HEK293 (cell line): ENCODE results near the gene MED19.

Experiments
- CTCF ChIA-PET: fragments of 350-600 bp; formaldehyde crosslinking; extraction: SDS; loops from one replicate; lab custom pipeline; 2021; ENCODE audit warnings: antibody characterized with exemption; lab: Yijun Ruan, JAX
- POLR2A ChIA-PET: fragments of 300-600 bp; formaldehyde crosslinking; extraction: SDS; loops from one replicate; lab custom pipeline; 2020; ENCODE audit warnings: antibody characterized with exemption, inconsistent platforms; lab: Yijun Ruan, JAX
- H3K27ac ChIP-seq: fragments of 200-500 bp; sonication (Bioruptor generic); 2 replicates; pipeline ENCODE4 v1.5.1; 2014; ENCODE audit warnings: low read depth, low read length, control low read depth, inconsistent platforms; ENCODE audit errors: extremely low read depth
- H3K36me3 ChIP-seq, 2 experiments: fragments of 200-500 bp in 1 of 2; sonication (Bioruptor generic) in 1 of 2; 1 replicate in 1 of 2; 2 replicates in 1 of 2; pipeline ENCODE4 v1.5.1; 2014 to 2017; ENCODE audit warnings: inconsistent platforms in 2 of 2, low read length in 2 of 2; ENCODE audit not compliant: control insufficient read depth in 2 of 2, insufficient read depth in 1 of 2
- H3K4me1 ChIP-seq: fragments of 200-500 bp; sonication (Bioruptor generic); 2 replicates; pipeline ENCODE4 v1.5.1; 2014; ENCODE audit warnings: mild to moderate bottlenecking, low read length, inconsistent platforms; ENCODE audit not compliant: control insufficient read depth, insufficient read depth
- H3K4me3 ChIP-seq: 2 replicates; pipeline ENCODE4 v1.5.1; 2011; ENCODE audit warnings: low read depth, mild to moderate bottlenecking, control low read depth, low read length, moderate library complexity
- H3K9me3 ChIP-seq: fragments of 200-500 bp; sonication (Bioruptor generic); 2 replicates; pipeline ENCODE4 v1.5.1; 2014; ENCODE audit warnings: low read depth, low read length, inconsistent platforms; ENCODE audit not compliant: control insufficient read depth, insufficient read depth
- EGR2 ChIP-seq: fragments of 450-650 bp; formaldehyde crosslinking; IDR thresholded peaks from 2 replicates; pipeline ENCODE4 v1.5.1; 2016; ENCODE audit warnings: low read depth, missing biosample characterization, missing genetic modification characterization
- GLIS1 ChIP-seq: fragments of 450-650 bp; formaldehyde crosslinking; IDR thresholded peaks from 2 replicates; pipeline ENCODE4 v1.5.1; 2016; ENCODE audit warnings: missing biosample characterization, missing genetic modification characterization
- GLIS2 ChIP-seq: fragments of 450-650 bp; formaldehyde crosslinking; IDR thresholded peaks from 2 replicates; pipeline ENCODE4 v1.5.1; 2016; ENCODE audit warnings: missing biosample characterization, missing genetic modification characterization
- KLF1 ChIP-seq: fragments of 450-650 bp; formaldehyde crosslinking; IDR thresholded peaks from 2 replicates; pipeline ENCODE4 v1.5.1; 2016; ENCODE audit warnings: missing biosample characterization, missing genetic modification characterization
- KLF16 ChIP-seq: fragments of 450-650 bp; formaldehyde crosslinking; IDR thresholded peaks from 2 replicates; pipeline ENCODE4 v1.5.1; 2017; ENCODE audit warnings: missing biosample characterization, missing genetic modification characterization
- KLF8 ChIP-seq: fragments of 450-650 bp; formaldehyde crosslinking; IDR thresholded peaks from 2 replicates; pipeline ENCODE4 v1.5.1; 2016; ENCODE audit warnings: missing biosample characterization, missing genetic modification characterization
- KLF9 ChIP-seq: fragments of 450-650 bp; formaldehyde crosslinking; IDR thresholded peaks from 2 replicates; pipeline ENCODE4 v1.5.1; 2016; ENCODE audit warnings: missing biosample characterization, missing genetic modification characterization, low read depth
- SP7 ChIP-seq: fragments of 450-650 bp; formaldehyde crosslinking; IDR thresholded peaks from 2 replicates; pipeline ENCODE4 v1.5.1; 2016; ENCODE audit warnings: missing biosample characterization, missing genetic modification characterization
- YY1 ChIP-seq: fragments of 450-650 bp; formaldehyde crosslinking; IDR thresholded peaks from 2 replicates; pipeline ENCODE4 v1.5.1; 2018; ENCODE audit warnings: missing biosample characterization, missing genetic modification characterization
- ZBTB48 ChIP-seq: fragments of 450-650 bp; formaldehyde crosslinking; IDR thresholded peaks from 2 replicates; pipeline ENCODE4 v1.5.1; 2016; ENCODE audit warnings: missing biosample characterization, missing genetic modification characterization
- ZBTB7A ChIP-seq: fragments of 450-650 bp; formaldehyde crosslinking; IDR thresholded peaks from 2 replicates; pipeline ENCODE4 v1.5.1; 2016; ENCODE audit warnings: low read depth, missing biosample characterization, missing genetic modification characterization
- ZFHX2 ChIP-seq: fragments of 450-650 bp; formaldehyde crosslinking; conservative IDR thresholded peaks from 2 replicates; pipeline ENCODE4 v1.5.1; 2016; ENCODE audit warnings: missing biosample characterization, missing genetic modification characterization
- ZFP69B ChIP-seq: fragments of 450-650 bp; formaldehyde crosslinking; IDR thresholded peaks from 2 replicates; pipeline ENCODE4 v1.5.1; 2016; ENCODE audit warnings: missing biosample characterization, missing genetic modification characterization
- ZNF37A ChIP-seq: fragments of 450-650 bp; IDR thresholded peaks from 2 replicates; pipeline ENCODE4 v1.5.1; 2018; ENCODE audit warnings: missing biosample characterization, missing genetic modification characterization
- ZNF423 ChIP-seq: fragments of 450-650 bp; formaldehyde crosslinking; IDR thresholded peaks from 2 replicates; pipeline ENCODE4 v1.5.1; 2016; ENCODE audit warnings: missing biosample characterization, missing genetic modification characterization
- ZNF48 ChIP-seq: fragments of 450-650 bp; formaldehyde crosslinking; IDR thresholded peaks from 2 replicates; pipeline ENCODE4 v1.5.1; 2016; ENCODE audit warnings: missing biosample characterization, missing genetic modification characterization
- ZNF501 ChIP-seq: fragments of 450-650 bp; formaldehyde crosslinking; IDR thresholded peaks from 2 replicates; pipeline ENCODE4 v1.5.1; 2016; ENCODE audit warnings: missing biosample characterization, missing genetic modification characterization
- ZNF529 ChIP-seq: fragments of 450-650 bp; formaldehyde crosslinking; IDR thresholded peaks from 2 replicates; pipeline ENCODE4 v1.5.1; 2017; ENCODE audit warnings: missing genetic modification characterization, missing biosample characterization; ENCODE audit not compliant: insufficient replicate concordance
- ZNF660 ChIP-seq: fragments of 450-650 bp; IDR thresholded peaks from 2 replicates; pipeline ENCODE4 v1.5.1; 2018; ENCODE audit warnings: missing biosample characterization, mild to moderate bottlenecking, missing genetic modification characterization
- ZNF76 ChIP-seq: fragments of 450-650 bp; formaldehyde crosslinking; IDR thresholded peaks from 2 replicates; pipeline ENCODE4; 2016; ENCODE audit warnings: low read depth, missing biosample characterization, missing genetic modification characterization, borderline replicate concordance
- ZNF791 ChIP-seq: fragments of 450-650 bp; formaldehyde crosslinking; IDR thresholded peaks from 2 replicates; pipeline ENCODE4 v1.5.1; 2016; ENCODE audit warnings: missing biosample characterization, missing genetic modification characterization
- ZSCAN30 ChIP-seq: fragments of 450-650 bp; IDR thresholded peaks from 2 replicates; pipeline ENCODE4 v1.5.1; 2018; ENCODE audit warnings: missing biosample characterization, mild to moderate bottlenecking, missing genetic modification characterization, moderate library complexity
- TF ChIP-seq, protein P1 (sequence below): fragments of 450-650 bp; formaldehyde crosslinking; IDR thresholded peaks from 2 replicates; pipeline ENCODE4 v1.5.1; 2017; ENCODE audit warnings: missing biosample characterization, missing genetic modification characterization
- TF ChIP-seq, protein P2 (sequence below): fragments of 450-650 bp; formaldehyde crosslinking; IDR thresholded peaks from 2 replicates; pipeline ENCODE4 v1.5.1; 2016; ENCODE audit warnings: missing biosample characterization, missing genetic modification characterization
- TF ChIP-seq, protein P3 (sequence below): fragments of 450-650 bp; formaldehyde crosslinking; IDR thresholded peaks from 2 replicates; pipeline ENCODE4 v1.5.1; 2016; ENCODE audit warnings: missing biosample characterization, missing genetic modification characterization
- TF ChIP-seq, protein P4 (sequence below): sonication (generic); formaldehyde crosslinking; IDR thresholded peaks from 2 replicates; pipeline ENCODE4 v1.8.1; 2022; ENCODE audit warnings: mild to moderate bottlenecking, moderate library complexity, missing genetic modification reagents
- TF ChIP-seq, protein P5 (sequence below): fragments of 450-650 bp; formaldehyde crosslinking; IDR thresholded peaks from 2 replicates; pipeline ENCODE4 v1.5.1; 2016; ENCODE audit warnings: missing biosample characterization, missing genetic modification characterization
- TF ChIP-seq, protein P6 (sequence below): fragments of 450-650 bp; formaldehyde crosslinking; optimal IDR thresholded peaks from 2 replicates; pipeline ENCODE3; 2016; ENCODE audit warnings: missing biosample characterization, mild to moderate bottlenecking, missing genetic modification characterization

Gene MED19

DNA sequence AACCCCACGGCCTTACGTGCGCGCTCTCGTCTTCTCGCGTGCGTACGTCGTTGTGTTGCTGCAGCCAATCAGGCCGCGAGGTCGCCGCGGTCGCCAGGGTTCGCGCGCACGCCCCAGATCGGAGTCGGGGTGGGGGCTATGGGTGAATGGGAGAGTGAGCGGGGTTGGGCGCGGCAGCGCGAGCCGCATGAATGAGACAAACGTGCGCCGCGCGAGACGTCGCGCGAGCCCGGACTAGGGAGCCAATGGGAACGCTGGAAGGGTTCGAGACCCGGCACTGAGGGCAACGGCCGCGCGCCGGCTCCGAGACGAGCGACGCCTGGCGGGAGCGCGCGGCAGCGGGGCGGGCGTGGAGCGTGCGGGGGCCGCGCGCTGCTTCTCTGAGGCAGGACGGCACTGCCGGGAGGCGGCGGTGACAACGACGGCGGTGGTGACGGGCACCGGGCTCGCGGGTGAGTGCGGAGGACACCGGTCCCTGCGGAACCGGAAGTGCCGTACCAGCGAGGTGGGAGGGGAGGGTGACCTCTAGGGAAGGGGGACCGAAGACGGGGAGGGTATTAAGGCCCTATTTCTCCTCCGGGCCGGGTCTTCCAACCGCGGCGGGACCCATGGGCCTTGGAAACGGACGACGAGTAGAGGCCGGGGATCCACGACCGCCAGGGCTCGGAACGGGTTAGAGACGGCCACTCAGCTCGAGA lies 44.1 kb downstream of the MED19 start, which contains the start of gene ZDHHC5:
ZDHHC5 (plus strand) TSS at position 379 of the 698 bp plus-strand sequence. CDS start 4,977 bp downstream, outside the sequence.
- Histone ChIP-seq H3K4me3 (peak within 1 kb of the TSS; percentile 99), H3K4me1 (no peaks in the 10 kb centered on the region), H3K9me3 (no peaks in the 10 kb centered on the region), H3K27ac (peak within 1 kb of the TSS; percentile 90), H3K36me3 (peaks cover 0 to 21% of the 10 kb centered on the region in 2 experiments; a peak in 1 of 3 replicates)
- ChIA-PET CTCF (no interaction called here), POLR2A (interaction anchor here (0.7 to 1.0 kb wide), 3 partner anchors 73 to 1892 kb away, joined by 3 to 6 read pairs (median 3); partner anchors contain the start of gene SELENOH)
- TF ChIP-seq EGR2 (peak; percentile 21; the same call in 1 of the 2 replicates), KLF9 (tag by site-specific recombination) (peak; percentile 44), ZFP69B (tag by site-specific recombination) (peak; percentile 47; the same call in 1 of the 2 replicates), ZBTB7A (peak; percentile 55; the same call in 1 of the 2 replicates), ZBTB48 (tag by site-specific recombination) (peak; percentile 82), ZNF423 (tag by site-specific recombination) (no peak), KLF16 (peak; percentile 86), ZNF660 (tag by site-specific recombination) (peak; percentile 74), ZNF501 (peak; percentile 49; the same call in 1 of the 2 replicates), ZFHX2 (tag by site-specific recombination) (peak; percentile 33; the same call in 1 of the 2 replicates), GLIS1 (tag by site-specific recombination) (0 out of 2 replicates have a peak, but pooled peaks have one; percentile 2), ZNF791 (tag by site-specific recombination) (no peak), ZNF529 (no peak), SP7 (peak; percentile 38; the same call in 1 of the 2 replicates), ZNF37A (tag by site-specific recombination) (no peak), GLIS2 (tag by site-specific recombination) (no peak), ZNF76 (peak; percentile 22; the same call in 1 of the 2 replicates), YY1 (tag by site-specific recombination) (0 out of 2 replicates have a peak, but pooled peaks have one; percentile 10), ZNF48 (tag by site-specific recombination) (no peak), KLF1 (tag by site-specific recombination) (0 out of 2 replicates have a peak, but pooled peaks have one; percentile 34), KLF8 (tag by site-specific recombination) (no peak), ZSCAN30 (peak; percentile 56; the same call in 1 of the 2 replicates)
- TF ChIP-seq, protein P1, sequence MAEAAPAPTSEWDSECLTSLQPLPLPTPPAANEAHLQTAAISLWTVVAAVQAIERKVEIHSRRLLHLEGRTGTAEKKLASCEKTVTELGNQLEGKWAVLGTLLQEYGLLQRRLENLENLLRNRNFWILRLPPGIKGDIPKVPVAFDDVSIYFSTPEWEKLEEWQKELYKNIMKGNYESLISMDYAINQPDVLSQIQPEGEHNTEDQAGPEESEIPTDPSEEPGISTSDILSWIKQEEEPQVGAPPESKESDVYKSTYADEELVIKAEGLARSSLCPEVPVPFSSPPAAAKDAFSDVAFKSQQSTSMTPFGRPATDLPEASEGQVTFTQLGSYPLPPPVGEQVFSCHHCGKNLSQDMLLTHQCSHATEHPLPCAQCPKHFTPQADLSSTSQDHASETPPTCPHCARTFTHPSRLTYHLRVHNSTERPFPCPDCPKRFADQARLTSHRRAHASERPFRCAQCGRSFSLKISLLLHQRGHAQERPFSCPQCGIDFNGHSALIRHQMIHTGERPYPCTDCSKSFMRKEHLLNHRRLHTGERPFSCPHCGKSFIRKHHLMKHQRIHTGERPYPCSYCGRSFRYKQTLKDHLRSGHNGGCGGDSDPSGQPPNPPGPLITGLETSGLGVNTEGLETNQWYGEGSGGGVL: peak; percentile 45; the same call in 1 of the 2 replicates
- TF ChIP-seq, protein P2, sequence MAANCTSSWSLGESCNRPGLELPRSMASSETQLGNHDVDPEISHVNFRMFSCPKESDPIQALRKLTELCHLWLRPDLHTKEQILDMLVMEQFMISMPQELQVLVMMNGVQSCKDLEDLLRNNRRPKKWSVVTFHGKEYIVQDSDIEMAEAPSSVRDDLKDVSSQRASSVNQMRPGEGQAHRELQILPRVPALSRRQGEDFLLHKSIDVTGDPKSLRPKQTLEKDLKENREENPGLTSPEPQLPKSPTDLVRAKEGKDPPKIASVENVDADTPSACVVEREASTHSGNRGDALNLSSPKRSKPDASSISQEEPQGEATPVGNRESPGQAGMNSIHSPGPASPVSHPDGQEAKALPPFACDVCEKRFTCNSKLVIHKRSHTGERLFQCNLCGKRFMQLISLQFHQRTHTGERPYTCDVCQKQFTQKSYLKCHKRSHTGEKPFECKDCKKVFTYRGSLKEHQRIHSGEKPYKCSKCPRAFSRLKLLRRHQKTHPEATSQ (tag by site-specific recombination): 0 out of 2 replicates have a peak, but pooled peaks have one; percentile 36
- TF ChIP-seq, protein P3, sequence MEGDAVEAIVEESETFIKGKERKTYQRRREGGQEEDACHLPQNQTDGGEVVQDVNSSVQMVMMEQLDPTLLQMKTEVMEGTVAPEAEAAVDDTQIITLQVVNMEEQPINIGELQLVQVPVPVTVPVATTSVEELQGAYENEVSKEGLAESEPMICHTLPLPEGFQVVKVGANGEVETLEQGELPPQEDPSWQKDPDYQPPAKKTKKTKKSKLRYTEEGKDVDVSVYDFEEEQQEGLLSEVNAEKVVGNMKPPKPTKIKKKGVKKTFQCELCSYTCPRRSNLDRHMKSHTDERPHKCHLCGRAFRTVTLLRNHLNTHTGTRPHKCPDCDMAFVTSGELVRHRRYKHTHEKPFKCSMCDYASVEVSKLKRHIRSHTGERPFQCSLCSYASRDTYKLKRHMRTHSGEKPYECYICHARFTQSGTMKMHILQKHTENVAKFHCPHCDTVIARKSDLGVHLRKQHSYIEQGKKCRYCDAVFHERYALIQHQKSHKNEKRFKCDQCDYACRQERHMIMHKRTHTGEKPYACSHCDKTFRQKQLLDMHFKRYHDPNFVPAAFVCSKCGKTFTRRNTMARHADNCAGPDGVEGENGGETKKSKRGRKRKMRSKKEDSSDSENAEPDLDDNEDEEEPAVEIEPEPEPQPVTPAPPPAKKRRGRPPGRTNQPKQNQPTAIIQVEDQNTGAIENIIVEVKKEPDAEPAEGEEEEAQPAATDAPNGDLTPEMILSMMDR: peak; percentile 64; the same call in 1 of the 2 replicates
- TF ChIP-seq, protein P4, sequence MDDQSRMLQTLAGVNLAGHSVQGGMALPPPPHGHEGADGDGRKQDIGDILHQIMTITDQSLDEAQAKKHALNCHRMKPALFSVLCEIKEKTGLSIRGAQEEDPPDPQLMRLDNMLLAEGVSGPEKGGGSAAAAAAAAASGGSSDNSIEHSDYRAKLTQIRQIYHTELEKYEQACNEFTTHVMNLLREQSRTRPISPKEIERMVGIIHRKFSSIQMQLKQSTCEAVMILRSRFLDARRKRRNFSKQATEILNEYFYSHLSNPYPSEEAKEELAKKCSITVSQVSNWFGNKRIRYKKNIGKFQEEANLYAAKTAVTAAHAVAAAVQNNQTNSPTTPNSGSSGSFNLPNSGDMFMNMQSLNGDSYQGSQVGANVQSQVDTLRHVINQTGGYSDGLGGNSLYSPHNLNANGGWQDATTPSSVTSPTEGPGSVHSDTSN: peak; percentile 55; the same call in 1 of the 2 replicates
- TF ChIP-seq, protein P5, sequence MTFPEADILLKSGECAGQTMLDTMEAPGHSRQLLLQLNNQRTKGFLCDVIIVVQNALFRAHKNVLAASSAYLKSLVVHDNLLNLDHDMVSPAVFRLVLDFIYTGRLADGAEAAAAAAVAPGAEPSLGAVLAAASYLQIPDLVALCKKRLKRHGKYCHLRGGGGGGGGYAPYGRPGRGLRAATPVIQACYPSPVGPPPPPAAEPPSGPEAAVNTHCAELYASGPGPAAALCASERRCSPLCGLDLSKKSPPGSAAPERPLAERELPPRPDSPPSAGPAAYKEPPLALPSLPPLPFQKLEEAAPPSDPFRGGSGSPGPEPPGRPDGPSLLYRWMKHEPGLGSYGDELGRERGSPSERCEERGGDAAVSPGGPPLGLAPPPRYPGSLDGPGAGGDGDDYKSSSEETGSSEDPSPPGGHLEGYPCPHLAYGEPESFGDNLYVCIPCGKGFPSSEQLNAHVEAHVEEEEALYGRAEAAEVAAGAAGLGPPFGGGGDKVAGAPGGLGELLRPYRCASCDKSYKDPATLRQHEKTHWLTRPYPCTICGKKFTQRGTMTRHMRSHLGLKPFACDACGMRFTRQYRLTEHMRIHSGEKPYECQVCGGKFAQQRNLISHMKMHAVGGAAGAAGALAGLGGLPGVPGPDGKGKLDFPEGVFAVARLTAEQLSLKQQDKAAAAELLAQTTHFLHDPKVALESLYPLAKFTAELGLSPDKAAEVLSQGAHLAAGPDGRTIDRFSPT (tag by site-specific recombination): 0 out of 2 replicates have a peak, but pooled peaks have one; percentile 16
- TF ChIP-seq, protein P6, sequence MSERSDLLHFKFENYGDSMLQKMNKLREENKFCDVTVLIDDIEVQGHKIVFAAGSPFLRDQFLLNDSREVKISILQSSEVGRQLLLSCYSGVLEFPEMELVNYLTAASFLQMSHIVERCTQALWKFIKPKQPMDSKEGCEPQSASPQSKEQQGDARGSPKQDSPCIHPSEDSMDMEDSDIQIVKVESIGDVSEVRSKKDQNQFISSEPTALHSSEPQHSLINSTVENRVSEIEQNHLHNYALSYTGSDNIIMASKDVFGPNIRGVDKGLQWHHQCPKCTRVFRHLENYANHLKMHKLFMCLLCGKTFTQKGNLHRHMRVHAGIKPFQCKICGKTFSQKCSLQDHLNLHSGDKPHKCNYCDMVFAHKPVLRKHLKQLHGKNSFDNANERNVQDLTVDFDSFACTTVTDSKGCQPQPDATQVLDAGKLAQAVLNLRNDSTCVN (tag by site-specific recombination): peak; percentile 99
